ENCODE measurements around the gene AFM. TPM values are rescaled to one million over a fixed set of nuclear protein-coding genes. Genes with fewer than 3 reads are reported as not detected.

AFM gene
- total and polyA plus RNA-seq, 2 donors (not counting 1 experiment from before 2014, with no cell fraction given): not detected

GRCh38 chr4:73432169-73433000 is 49.2 kb upstream of the AFM start:
- H3K27ac Mint-ChIP-seq: no peak overlapping the region
- CTCF ChIA-PET: interaction anchor here (0.5 to 1.8 kb wide), 2 partner anchors 14 to 945 kb away, joined by 3 to 7 read pairs; no protein-coding TSS in a partner anchor
- peaks cover 0 to 4% (median 2%) of the 10 kb centered on the region in 4 experiments for H3K27me3 ChIP-seq (replicated peaks in 1 of 4; ENCODE audit: control extremely low read depth in 1 of 4, control insufficient read depth in 3 of 4, insufficient read depth in 4 of 4, low read length in 3 of 4)

DNA sequence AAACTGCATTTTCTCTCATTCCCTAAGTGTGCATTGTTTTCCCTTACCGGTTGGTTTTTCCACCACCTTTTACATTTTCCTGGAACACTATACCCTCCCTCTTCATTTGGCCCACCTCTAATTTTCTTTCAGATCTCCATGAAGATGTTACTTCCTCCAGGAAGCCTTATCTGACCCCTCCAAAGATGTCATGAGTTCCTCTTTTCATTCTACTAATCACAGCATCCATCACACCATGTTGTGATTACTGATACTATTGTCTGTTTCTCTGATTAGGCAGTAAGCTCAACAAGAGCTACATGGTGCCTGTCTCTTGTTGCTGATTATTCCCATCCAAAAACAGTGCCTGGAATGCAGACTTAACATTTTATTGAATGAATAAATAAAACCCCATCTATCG is 48.4 kb upstream of the AFM start:
- H3K27ac Mint-ChIP-seq: no peak overlapping the region

More at GRCh38 chr4:73432169-73433000, 49.2 kb upstream of the AFM start:
- no peak for ATAC-seq (ENCODE audit: low read depth)
- POLR2A ChIA-PET: no interaction called here
- intact Hi-C loops (cut with micrococcal nuclease): no loop called here
- no peak for TF ChIP-seq EZH2 (IDR thresholded peaks at IDR 0.05; ENCODE audit: borderline replicate concordance, insufficient read depth, low read depth, low read length, poor library complexity, severe bottlenecking)
- TF ChIP-seq, protein P1, sequence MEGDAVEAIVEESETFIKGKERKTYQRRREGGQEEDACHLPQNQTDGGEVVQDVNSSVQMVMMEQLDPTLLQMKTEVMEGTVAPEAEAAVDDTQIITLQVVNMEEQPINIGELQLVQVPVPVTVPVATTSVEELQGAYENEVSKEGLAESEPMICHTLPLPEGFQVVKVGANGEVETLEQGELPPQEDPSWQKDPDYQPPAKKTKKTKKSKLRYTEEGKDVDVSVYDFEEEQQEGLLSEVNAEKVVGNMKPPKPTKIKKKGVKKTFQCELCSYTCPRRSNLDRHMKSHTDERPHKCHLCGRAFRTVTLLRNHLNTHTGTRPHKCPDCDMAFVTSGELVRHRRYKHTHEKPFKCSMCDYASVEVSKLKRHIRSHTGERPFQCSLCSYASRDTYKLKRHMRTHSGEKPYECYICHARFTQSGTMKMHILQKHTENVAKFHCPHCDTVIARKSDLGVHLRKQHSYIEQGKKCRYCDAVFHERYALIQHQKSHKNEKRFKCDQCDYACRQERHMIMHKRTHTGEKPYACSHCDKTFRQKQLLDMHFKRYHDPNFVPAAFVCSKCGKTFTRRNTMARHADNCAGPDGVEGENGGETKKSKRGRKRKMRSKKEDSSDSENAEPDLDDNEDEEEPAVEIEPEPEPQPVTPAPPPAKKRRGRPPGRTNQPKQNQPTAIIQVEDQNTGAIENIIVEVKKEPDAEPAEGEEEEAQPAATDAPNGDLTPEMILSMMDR (IDR thresholded peaks at IDR 0.05): no peak
- Mint-ChIP-seq H3K9me3 (ENCODE audit: insufficient read depth) (no peaks in the 10 kb centered on the region), H3K27me3 (peaks cover 9% of the 10 kb centered on the region), H3K4me3 (no peak overlapping the region), H3K4me1 (no peaks in the 10 kb centered on the region)
- no peak overlapping the region for H3K4me3 ChIP-seq (ENCODE audit: control extremely low read depth in 1 of 5, extremely low read depth in 1 of 5, insufficient read depth in 1 of 5, low read depth in 2 of 5, low read length in 4 of 5)
- H4K20me1 ChIP-seq (ENCODE audit: control insufficient read depth, insufficient read depth, low read length, poor library complexity, severe bottlenecking): no peaks in the 10 kb centered on the region
- DNase-seq: no peak
- no peaks in the 10 kb centered on the region for H3K79me2 ChIP-seq (ENCODE audit: control insufficient read depth, insufficient read depth, low read length)
- no peak overlapping the region for H3K9ac ChIP-seq (ENCODE audit: low read length)
- 100% methylated on average over 3 of the region's 5 CpGs for WGBS (ENCODE audit: insufficient coverage)
- H2AFZ ChIP-seq (ENCODE audit: insufficient read depth, low read depth, low read length, poor library complexity, severe bottlenecking): no peak overlapping the region
- H3K4me1 ChIP-seq (ENCODE audit: control insufficient read depth in 2 of 2, insufficient read depth in 2 of 2, low read length in 2 of 2): no peaks in the 10 kb centered on the region
- H3K9me3 ChIP-seq (ENCODE audit: control extremely low read depth in 1 of 3, control insufficient read depth in 2 of 3, insufficient read depth in 1 of 3, low read length in 2 of 3): no peaks in the 10 kb centered on the region
- no peak overlapping the region for H3K27ac ChIP-seq (ENCODE audit: low read length in 2 of 2)
- H3K36me3 ChIP-seq (replicated peaks in 1 of 2; ENCODE audit: control extremely low read depth in 1 of 2, control insufficient read depth in 1 of 2, extremely low read depth in 1 of 2, insufficient read depth in 2 of 2, low read length in 1 of 2): no peaks in the 10 kb centered on the region
- no peak overlapping the region for H3K4me2 ChIP-seq (replicated peaks; ENCODE audit: low read depth, low read length, poor library complexity, severe bottlenecking)

More for the DNA sequence above, 48.4 kb upstream of the AFM start:
- H3K9ac ChIP-seq (ENCODE audit: low read length): no peak overlapping the region
- DNase-seq: no peak
- CTCF ChIA-PET: interaction anchor here (0.5 to 1.8 kb wide), 2 partner anchors 13 to 944 kb away, joined by 3 to 7 read pairs; no protein-coding TSS in a partner anchor
- H3K27me3 Mint-ChIP-seq: peaks cover 10% of the 10 kb centered on the region
- H3K4me1 Mint-ChIP-seq: no peaks in the 10 kb centered on the region
- H2AFZ ChIP-seq (ENCODE audit: insufficient read depth, low read depth, low read length, poor library complexity, severe bottlenecking): no peak overlapping the region
- H3K9me3 Mint-ChIP-seq (ENCODE audit: insufficient read depth): no peaks in the 10 kb centered on the region
- no peaks in the 10 kb centered on the region for H3K4me1 ChIP-seq (ENCODE audit: control insufficient read depth in 2 of 2, insufficient read depth in 2 of 2, low read length in 2 of 2)
- ATAC-seq (ENCODE audit: low read depth): no peak
- no peaks in the 10 kb centered on the region for H3K36me3 ChIP-seq (replicated peaks in 1 of 2; ENCODE audit: control extremely low read depth in 1 of 2, control insufficient read depth in 1 of 2, extremely low read depth in 1 of 2, insufficient read depth in 2 of 2, low read length in 1 of 2)
- H3K27me3 ChIP-seq (replicated peaks in 1 of 4; ENCODE audit: control extremely low read depth in 1 of 4, control insufficient read depth in 3 of 4, insufficient read depth in 4 of 4, low read length in 3 of 4): peaks cover 0 to 4% (median 2%) of the 10 kb centered on the region in 4 experiments
- H3K9me3 ChIP-seq (ENCODE audit: control extremely low read depth in 1 of 3, control insufficient read depth in 2 of 3, insufficient read depth in 1 of 3, low read length in 2 of 3): no peaks in the 10 kb centered on the region
- no peak overlapping the region for H3K4me3 Mint-ChIP-seq
- 56% methylated on average over 1 of the region's 2 CpGs for WGBS (ENCODE audit: insufficient coverage)
- no peaks in the 10 kb centered on the region for H4K20me1 ChIP-seq (ENCODE audit: control insufficient read depth, insufficient read depth, low read length, poor library complexity, severe bottlenecking)
- TF ChIP-seq, protein P1 (IDR thresholded peaks at IDR 0.05): no peak
- no peak for TF ChIP-seq EZH2 (IDR thresholded peaks at IDR 0.05; ENCODE audit: borderline replicate concordance, insufficient read depth, low read depth, low read length, poor library complexity, severe bottlenecking)
- no peak overlapping the region for H3K27ac ChIP-seq (ENCODE audit: low read length in 2 of 2)
- intact Hi-C loops (cut with micrococcal nuclease): no loop called here
- no peak overlapping the region for H3K4me2 ChIP-seq (replicated peaks; ENCODE audit: low read depth, low read length, poor library complexity, severe bottlenecking)
- H3K4me3 ChIP-seq (ENCODE audit: control extremely low read depth in 1 of 5, extremely low read depth in 1 of 5, insufficient read depth in 1 of 5, low read depth in 2 of 5, low read length in 4 of 5): no peak overlapping the region
- H3K79me2 ChIP-seq (ENCODE audit: control insufficient read depth, insufficient read depth, low read length): no peaks in the 10 kb centered on the region
- POLR2A ChIA-PET: no interaction called here
